Suprapubic skin (tissue), 4 donors: Measurements from ENCODE around the gene ALCAM.

Experiments used
- EP300 ChIP-seq: sonication (generic); formaldehyde crosslinking; IDR thresholded peaks from one replicate; pipeline ENCODE4 v1.6.1; 2017; ENCODE audit warnings: antibody characterized with exemption
- POLR2A ChIP-seq, 2 donors: fragments of 450-650 bp; IDR thresholded peaks; one replicate each; pipeline ENCODE4 v1.6.1; 2017; ENCODE audit warnings: antibody characterized with exemption in 2 of 2, mild to moderate bottlenecking in 2 of 2, moderate library complexity in 2 of 2
- POLR2AphosphoS5 ChIP-seq, 3 donors: sonication (generic); formaldehyde crosslinking; IDR thresholded peaks; one replicate each; pipeline ENCODE4 v1.6.1; 2017; ENCODE audit warnings: antibody characterized with exemption in 3 of 3
- TF ChIP-seq, protein P1 (sequence below), 2 donors: fragments of 200-600 bp in 1 of 2; fragments of 450-650 bp in 1 of 2; sonication (generic) in 1 of 2; IDR thresholded peaks; one replicate each; pipeline ENCODE4 v1.5.1; 2016 to 2019; ENCODE audit warnings: antibody characterized with exemption in 2 of 2, mild to moderate bottlenecking in 1 of 2, moderate library complexity in 1 of 2

DNA sequence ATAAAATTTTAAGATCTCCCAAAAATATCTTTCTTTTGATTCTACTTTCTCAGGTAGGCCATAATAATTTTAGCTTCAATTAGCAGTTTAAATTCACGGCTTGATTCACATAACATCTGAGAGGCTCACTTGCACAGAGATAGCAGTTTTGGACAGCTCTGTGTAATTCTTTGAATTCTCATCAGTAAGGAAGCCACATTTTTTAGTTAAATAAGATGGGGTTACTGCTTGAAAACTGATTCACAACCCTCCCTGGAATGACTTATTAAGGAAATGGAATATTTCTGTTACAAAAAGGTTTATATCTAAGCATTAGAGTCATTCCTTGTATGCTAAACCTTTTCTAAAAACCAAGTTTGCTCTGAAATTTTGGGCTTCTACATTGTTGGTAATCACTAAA lies 212.7 kb downstream of the ALCAM start:
- TF ChIP-seq POLR2A (IDR thresholded peaks at IDR 0.05) (no peak), POLR2AphosphoS5 (IDR thresholded peaks at IDR 0.05) (no peak), EP300 (no peak)
- TF ChIP-seq, protein P1, sequence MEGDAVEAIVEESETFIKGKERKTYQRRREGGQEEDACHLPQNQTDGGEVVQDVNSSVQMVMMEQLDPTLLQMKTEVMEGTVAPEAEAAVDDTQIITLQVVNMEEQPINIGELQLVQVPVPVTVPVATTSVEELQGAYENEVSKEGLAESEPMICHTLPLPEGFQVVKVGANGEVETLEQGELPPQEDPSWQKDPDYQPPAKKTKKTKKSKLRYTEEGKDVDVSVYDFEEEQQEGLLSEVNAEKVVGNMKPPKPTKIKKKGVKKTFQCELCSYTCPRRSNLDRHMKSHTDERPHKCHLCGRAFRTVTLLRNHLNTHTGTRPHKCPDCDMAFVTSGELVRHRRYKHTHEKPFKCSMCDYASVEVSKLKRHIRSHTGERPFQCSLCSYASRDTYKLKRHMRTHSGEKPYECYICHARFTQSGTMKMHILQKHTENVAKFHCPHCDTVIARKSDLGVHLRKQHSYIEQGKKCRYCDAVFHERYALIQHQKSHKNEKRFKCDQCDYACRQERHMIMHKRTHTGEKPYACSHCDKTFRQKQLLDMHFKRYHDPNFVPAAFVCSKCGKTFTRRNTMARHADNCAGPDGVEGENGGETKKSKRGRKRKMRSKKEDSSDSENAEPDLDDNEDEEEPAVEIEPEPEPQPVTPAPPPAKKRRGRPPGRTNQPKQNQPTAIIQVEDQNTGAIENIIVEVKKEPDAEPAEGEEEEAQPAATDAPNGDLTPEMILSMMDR (IDR thresholded peaks at IDR 0.05), result no peak
